ENCODE data around the gene METTL14.
"Not testable (repeated sequence)": the region's sequence is repeated elsewhere in the genome, so short reads cannot be mapped to it uniquely, and the experiment has no call there.

Gene METTL14

DNA sequence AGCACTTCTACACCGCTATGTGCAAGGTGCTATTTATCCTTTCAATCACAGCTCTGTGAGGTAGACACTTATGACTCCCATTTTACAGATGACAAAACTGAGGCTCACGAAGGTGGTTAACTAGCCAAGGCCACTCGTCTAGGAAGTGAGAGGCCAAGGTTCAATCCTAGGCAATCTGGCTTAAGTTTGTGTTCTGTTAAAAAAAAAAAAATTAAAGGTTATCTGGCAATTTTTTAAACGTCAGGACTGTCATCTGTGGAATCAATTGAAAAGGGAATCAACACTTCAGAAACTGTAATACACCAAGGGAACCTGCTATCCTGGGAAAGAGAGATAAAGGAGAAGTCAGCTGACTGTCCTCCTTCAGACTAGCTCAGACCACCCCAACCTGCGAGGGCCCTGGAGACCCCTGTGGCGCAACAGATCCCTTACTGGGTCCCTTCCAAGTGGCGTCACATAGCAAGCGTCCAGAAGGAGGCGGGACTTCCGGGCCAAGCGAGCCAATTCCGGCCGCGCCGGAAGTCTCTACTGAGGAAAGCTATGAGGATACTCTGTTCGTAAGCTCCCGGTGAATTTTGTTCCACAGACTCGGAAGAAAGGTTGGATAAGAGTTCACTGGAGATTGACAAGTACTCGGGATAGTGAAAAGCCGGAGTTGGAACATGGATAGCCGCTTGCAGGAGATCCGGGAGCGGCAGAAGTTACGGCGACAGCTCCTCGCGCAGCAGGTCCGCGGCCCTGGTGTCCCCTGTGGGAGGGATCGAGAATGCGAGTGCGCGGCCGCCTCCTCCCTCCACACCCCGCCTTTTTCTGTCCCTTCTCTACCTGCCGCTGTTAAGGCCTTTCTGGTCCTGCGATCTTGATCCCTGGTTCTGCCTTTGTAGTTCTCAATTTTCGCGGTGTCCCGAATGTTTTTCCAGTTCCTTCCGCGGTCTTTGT is at the start of gene METTL14:
METTL14 (plus strand) TSS at position 520 of the 939 bp plus-strand sequence; CDS start at position 663, 143 bp downstream.
- DNase-seq: peak; percentile 92

DNA sequence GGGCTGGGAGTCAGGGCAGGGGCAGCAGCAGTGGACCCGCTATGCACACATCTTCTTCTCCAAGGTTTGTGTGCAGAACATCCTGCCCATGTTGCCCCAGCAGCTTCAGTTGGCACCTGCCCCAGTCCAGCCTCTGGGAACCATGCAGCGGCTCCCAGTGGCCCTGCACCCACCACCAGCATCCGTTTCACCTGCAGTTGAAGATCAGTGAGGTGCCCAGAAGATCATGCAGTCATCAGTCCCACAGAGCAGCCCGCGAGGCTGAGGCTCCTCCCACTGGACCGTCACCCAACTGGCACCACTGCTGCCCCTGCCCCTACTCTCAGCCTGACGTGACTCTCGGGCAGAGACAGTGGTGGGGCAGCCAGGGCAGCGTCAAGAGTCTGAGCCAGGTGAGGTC is 49.1 kb upstream of the METTL14 start:
- not testable (repeated sequence) for DNase-seq

DNA sequence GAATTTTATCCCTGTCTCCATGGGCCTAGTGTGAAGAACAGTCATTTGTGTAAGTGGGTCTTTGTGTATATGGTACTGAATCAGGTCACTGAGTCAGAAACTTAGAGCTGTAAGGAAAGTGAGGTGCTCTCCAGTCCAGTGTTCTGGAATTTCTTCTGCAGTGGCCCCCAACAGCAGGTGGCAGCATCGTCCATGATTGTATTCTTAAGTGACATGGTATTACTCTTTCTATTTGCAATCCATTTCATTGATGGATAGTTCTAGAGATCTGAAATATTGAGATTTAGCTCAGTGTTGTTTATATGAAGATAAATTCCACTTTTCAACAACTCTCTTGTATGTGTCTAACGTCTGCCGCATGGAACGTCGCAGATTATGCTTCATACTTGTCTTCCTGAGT is 20.5 kb upstream of the METTL14 start:
- DNase-seq: not testable (repeated sequence)

DNA sequence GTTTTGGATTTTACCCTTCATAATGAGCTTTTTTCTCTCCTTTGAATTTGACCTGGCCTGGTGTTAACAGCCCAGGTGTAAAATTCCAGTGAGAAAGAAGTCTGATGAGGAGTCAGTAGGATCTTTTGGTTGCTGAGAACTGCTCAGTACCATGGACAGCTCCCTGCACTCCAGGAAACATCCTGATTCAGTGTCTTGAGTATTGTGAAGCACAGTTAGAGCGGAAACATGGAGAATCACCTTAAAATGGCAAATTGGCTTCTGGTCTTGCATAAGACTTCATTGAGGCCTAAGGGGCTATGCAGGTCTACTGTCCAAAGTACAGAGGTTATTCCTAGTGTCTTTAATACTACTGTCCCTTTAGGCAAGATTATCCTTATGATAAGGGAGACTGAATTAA is 16.0 kb upstream of the METTL14 start:
- DNase-seq: peak; percentile 64

DNA sequence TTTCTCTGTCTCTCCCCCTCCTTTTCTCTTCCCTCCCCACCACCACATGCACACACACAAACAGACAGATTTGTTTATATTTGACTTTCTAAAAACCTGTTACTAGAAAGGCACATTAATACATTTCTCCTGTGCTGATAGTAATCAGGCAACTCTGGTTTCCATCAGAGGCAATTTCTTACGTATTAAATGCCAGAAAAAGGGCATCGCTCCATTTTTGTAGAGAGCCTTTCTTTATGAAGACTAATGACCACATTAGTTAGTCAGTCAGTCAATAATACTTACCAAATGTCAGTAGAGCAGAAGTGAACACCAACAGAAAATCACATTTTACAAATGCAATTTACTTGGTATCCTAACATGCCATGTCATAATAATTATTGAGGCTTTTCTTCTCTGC is 14.2 kb upstream of the METTL14 start:
- not testable (repeated sequence) for DNase-seq

DNA sequence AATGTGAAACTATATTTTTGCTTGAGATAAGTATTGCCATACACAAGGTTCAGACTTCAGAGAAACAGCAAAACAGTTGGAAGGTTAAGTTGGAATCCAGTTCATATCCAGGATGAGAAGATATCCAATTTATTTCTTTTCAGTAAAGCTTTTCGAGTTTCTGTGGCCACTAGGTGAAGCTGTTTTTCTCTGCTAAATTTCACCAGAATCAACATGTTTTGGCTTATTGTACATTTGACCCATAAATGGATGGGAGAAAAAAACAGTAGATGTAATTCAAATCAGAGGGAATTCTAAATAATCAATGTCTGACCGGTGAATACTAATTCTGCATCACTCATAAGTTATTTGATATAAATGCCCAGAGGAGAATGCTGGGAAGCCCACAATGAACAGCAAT is 9.1 kb upstream of the METTL14 start:
- DNase-seq: no peak

DNA sequence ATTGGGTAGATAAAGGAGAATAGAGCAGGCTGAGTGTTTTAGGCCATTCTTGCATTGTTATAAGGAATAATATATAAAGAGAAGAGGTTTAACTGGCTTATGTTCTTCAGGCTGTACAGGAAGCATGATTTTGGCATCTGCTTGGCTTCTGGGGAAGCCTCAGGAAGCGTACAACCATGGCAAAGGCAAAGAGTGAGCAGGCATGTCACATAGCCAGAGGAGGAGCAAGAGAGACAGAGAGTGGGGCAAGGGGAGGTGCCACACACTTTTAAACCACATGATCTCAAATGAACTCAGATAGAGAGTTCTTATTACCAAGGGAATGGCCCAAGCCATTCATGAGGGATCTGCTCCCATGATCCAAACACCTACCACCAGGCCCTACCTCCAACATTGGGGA is 4.4 kb upstream of the METTL14 start:
- DNase-seq: no peak

DNA sequence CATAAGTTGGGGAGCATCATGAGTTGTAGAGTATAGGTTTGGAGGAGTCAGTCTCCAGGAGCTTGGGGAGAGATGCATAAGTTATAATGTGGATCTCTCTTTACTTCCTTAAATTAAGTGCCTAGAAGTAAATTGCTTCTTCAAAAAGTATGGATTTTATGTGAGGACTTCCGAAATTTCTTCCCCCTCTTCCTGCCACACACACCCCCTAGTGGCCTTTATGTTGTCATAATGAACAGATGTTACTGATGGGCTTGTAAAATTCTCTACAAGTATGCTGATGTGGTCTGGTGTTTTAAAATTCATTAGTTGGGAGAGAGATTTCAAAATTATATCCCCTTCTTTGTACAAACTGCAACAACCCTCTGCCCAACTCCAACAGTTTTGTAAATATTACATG is 2.3 kb upstream of the METTL14 start:
- no peak for DNase-seq

DNA sequence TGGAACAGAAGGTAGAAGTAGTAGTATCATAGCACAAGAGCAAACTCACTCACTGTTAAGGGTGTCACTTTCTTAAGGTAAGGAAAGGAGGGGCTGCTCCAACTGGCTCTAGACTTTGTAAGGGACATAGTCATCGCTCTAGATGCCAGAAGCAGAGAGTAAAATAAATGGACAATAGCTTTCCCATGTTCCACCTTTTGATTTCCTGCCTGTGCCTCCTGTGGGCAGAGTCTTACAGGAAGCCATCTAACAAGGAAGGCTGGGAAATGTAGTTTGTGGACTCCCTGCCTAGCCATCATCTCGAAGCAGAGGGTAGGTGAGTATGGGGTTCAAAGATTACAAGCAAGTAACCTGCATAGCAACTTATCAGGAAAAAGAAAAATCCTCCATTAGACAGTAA is 1.7 kb upstream of the METTL14 start:
- DNase-seq: no peak

DNA sequence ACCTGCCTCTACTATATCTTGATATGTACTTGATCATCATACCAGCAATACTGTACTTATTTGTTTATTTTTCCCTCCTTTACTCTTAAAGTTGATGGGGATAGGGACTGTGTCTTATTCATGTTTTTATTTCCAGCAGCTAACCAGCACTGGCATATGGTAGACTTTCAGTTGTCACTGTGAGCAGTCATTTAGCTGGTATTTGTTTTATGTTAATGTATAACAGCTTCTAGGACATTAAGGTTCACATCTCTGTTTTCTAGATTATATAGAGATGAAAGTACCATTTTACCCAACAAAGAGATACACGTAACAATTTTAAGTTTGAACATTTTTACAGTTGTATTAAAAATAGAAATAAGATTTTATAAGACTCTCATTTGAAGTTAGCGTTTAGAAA is 17.9 kb downstream of the METTL14 start:
- DNase-seq: no peak

DNA sequence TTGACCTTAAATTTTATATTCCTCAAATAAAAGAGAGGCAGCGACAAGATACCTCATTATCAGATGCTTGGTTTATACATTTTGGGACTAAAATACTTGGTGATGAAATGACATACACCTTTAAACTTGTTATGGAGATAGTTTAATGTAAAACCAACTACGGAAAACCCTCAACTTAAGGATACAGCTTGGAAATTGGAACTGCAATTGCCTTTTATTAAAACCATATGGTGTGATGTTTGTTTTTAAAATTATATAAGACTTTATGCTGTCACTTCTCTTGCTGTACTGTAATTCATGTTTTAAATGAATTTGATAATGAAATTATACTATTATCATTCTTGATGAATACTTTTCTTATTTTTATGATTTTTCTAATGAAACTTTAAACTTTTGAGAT is 25.9 kb downstream of the METTL14 start:
- DNase-seq: no peak

DNA sequence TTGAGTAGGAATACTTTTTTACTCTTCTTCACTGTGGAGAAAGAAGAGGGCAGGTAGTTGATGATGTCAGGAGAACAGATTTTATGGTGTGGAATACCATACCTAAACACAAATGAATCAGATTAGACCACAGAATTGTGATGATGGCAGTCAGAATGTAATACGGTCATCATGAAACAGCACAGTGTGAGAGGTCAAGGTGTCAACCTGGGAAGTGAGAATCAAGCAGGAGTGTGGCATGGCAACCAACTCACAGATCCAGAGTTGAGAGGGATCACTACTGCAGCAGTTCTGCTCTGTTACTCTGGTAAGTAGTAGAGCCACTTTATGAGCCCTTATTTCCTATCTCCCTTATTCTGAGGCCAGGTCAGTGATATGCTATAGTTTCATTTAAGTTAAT is 27.7 kb downstream of the METTL14 start:
- DNase-seq: no peak

DNA sequence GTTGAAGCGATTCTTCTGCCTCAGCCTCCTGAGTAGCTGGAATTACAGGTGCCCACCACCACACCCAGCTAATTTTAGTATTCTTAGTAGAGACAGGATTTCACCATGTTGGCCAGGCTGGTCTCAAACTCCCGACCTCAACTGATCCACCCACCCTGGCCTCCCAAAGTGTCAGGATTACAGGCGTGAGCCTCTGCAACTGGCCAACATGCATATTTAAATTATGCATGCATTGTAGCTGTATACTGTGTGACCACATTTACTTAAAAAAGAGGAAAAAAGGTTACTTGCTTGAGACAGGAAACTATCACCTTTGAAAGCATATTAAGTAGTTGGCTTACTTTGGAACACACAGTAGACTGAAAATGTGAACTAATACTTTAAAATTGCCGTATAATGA is 29.5 kb downstream of the METTL14 start:
- no peak for DNase-seq

DNA sequence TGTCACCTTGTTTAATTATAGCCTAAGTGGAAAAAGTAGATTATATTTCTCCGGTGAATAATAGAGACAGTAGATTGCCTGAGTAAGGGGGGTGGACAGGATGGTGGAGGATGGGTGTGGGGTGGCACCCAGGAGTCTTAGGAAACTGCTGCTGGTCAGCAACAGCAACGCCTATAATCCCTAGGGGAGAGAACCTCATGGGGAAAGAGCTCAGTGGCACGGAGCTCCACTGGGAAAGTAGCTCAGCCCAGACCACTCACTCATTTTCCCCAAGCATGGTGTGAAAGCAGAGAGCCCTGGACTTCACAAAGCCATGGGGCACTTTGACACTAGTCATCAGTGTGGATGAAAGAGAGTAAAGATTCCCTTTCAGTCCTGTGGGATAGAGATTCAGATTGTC is 31.1 kb downstream of the METTL14 start:
- no peak for DNase-seq

DNA sequence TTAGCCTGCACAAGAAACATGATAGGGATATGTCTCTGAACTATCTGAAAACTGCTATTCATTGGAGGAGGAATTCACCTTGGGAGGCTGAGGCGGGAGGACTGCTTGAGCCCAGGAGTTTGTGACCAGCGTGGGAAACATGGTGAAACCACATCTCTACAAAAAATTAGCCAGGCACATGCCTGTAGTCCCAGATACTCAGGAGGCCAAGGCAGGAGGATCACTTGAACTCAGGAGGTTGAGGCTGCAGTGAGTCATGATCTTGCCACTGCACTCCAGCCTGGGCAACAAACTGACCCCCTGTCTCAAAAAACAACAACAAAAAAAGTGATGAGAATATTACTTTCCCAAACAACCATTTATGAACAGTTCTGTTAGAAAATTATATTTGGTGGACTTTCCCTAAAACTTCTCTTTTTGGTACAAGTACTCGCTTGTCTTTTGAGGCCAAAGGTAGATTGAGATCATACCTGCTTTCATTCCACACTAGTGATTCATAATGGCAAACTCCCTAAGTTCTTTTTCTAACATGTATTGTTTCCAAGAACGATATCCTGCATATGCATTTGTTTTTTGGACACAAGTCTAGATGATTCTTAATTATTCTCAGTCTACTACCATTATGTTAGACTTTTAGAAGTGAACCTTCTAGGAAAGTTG is 33.4 kb downstream of the METTL14 start:
- DNase-seq: no peak

DNA sequence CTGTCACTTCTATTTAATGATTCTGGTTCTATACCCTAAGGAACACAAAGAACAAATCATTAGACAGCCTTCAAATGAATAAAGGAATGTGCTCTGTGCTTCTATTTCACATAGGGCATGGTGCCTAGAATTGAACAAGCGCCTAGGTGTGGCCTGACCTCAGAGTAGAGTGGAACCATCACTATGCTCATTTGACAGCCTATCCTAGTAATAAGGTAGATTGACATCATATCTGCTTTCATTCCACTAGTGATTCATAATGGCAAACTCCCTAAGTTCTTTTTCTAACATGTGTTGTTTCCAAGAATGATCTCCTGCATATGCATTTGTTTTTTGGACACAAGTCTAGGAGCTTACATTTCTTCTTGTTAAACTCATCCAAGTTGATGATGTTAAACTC is 36.6 kb downstream of the METTL14 start:
- no peak for DNase-seq

DNA sequence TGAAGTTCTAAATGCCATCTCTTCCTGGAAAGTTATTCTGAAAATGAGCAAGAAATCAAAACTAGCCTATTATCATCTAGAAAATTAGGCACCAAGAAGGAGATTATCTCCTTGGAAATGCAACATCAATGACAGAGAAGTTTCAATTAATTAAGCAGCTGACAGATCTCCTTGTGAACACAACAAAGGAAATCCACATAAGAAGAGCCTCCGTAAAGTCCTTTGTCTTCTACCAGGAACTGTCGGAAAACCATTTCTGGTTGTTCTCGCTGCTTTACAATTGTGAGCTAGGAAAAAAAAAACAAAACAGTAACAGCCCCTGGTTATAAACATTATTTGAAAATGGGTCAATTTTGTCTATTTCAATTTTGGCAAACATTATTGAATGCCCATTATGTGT is 38.2 kb downstream of the METTL14 start:
- DNase-seq: no peak

DNA sequence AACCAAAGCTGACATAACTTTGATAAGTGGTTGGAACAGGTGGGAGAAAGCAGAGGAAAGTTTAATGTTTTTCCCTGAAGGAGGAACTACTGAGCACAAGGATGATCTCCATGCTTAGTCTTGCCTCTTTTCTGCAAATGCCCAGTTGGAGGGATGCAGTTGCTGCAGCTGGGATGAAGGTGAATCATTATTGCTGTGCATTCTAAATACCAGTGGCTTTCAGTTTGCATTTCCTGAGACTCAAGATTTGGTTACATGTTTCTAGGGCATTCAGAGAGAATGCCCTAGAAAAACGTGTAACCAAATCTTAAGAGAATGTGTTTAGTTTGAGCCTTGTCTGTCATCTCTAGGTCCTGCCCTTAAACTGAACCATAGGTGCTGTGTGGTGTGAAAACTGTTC is 42.2 kb downstream of the METTL14 start:
- no peak for DNase-seq

DNA sequence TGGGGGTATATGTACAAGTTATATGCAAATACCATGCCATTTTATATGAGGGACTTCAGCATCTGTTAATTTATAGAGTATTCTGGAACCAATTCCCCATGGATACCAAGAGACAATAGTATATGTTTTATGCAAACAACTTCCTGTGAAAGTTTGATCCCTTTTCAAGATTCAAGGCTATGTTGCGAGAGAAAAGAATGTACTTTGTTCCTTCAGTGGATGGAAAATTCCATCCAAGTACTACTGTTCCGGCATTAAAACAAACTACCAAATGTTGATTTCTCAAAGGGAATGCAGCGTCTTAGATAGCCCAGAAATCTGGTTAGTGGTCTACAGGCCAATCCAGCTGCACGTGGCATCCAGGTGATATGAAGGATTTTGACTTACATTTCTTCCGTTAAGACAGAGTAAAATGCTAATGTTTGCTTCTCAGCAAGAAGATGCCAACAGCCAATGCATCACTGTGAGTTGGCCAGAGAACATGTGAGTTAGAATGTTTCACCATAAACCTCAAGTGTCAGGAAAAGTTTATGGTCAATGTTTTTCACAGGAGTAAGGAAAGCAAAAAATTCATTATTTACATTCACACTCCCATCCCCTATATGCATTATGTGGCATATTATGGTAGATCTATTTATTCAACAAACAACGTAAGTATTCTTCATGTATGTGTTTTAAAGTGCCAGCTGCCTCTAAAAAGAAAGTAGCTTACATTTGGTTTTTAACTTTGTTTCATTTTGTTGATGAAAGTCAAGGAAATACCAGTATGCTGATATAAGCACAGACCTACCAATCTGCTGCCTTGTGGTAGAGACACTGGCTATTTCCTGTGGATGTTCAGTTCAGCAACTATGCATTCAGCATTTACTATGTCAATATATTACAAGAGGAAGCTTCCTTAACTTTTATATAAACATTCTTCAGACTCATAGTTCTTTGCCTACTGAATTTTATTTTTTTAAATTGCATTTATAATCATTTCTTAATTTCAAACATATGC is 44.4 kb downstream of the METTL14 start:
- no peak for DNase-seq

DNA sequence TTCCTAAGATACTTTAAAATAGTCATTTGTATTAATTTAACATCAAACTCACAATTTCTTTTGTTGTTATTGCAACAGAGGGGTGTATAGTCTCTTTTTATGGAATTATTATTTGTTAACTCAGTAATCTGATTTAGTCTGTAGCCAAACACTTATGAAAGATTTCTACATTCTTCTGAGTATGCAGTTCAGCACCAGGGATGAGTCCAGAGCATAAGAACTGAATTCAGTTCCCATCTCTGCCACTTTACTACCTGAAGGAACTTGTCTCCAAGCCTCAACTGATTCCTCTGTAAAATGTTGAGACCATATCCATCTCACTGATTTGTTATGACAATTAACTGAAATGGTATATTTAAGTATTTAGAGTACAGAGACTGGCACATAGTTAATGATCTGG is 45.5 kb downstream of the METTL14 start:
- DNase-seq: no peak

DNA sequence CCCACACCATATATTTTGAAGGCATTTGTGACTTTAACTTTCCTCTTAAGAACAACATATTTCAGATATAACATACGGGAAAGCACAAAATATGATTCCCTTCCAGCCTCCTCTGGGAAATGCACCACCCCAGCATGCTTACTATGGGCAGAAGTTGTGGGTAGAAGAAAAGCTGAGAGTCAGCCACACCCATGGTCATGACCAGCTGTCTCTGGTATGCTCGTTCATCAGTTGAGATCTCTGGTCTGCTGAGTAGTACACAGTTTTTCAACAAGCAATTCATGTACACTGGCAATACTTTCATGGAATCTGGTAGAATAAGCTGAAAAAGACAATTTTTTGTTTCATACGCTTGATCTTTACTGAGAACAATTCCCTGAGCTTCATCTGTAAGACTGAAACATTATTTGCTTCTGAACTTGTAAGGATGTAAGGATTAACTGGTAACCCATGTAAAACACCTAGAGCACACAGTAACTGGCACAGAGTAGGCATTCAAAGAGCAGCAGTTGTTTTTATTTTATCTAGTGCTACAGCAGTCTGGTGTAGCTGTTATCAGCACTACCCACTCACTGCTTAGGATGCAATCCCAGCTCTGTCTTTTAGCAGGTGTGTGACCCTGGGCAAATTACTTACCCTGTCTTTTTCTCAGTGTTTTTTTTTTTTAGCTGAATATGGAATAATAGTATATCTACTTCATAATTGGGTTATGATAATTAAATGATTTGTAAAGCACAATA is 47.6 kb downstream of the METTL14 start:
- DNase-seq: no peak

DNA sequence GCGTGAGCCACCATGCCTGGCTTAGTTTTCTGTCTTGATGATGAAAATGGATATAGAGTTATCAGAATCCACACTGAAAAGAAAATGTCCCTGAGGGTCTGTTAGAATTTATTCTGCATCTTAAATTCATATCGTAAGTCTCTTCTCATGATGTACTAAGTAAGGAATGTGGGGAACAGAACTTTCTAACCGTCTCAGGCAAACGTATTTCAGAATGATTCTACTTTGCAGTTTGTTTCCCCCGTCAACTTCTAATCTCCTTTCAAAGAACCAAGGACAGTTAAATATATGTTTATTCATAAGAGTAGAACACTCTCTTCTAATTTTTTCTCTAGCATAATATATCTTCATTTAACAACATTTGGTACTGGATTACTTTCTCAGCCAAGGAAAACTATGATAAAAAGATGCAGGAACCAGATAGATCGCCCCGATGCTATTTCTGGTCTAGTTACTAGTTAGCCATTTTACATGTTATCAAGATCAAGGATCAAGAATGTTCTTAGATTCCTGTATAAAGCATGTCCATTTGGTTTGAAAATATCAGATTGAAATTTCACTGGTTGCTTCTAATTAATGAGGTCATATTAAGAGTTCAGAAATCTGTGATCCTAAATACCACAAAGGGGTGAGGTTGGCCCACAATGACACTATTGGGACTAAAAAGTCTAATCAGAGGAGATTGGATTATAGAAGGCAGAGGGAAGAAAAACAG is 49.5 kb downstream of the METTL14 start:
- DNase-seq: no peak
